BE2C (cell line): ENCODE measurements around the gene TCERG1L.

Source experiments
- DNase-seq: peaks from one replicate; pipeline ENCODE4 v3.0.0-alpha.2; 2020
- H3K27me3 ChIP-seq: fragments of 250-450 bp; sonication (Bioruptor Pico); 2 replicates; pipeline ENCODE4 v1.5.1; 2020; ENCODE audit warnings: mild to moderate bottlenecking
- H3K36me3 ChIP-seq: fragments of 250-450 bp; sonication (Bioruptor Pico); 2 replicates; pipeline ENCODE4 v1.5.1; 2020; ENCODE audit warnings: mild to moderate bottlenecking
- H3K4me1 ChIP-seq: fragments of 250-450 bp; sonication (Bioruptor Pico); 2 replicates; pipeline ENCODE4 v1.5.1; 2020
- H3K4me3 ChIP-seq: 2 replicates; pipeline ENCODE4 v1.5.1; 2011; ENCODE audit warnings: low read depth, low read length
- H3K9me3 ChIP-seq: fragments of 250-450 bp; sonication (Bioruptor Pico); 2 replicates; pipeline ENCODE4 v1.5.1; 2020
- CTCF ChIP-seq: IDR thresholded peaks from 2 replicates; pipeline ENCODE4 v1.5.1; 2012; ENCODE audit warnings: mild to moderate bottlenecking, low read depth, low read length

Gene TCERG1L

GRCh38 chr10:131260031-131260430 lies 51.5 kb downstream of the TCERG1L start:
- no peak overlapping the region for H3K4me3 ChIP-seq
- TF ChIP-seq CTCF: no peak
- no peaks in the 10 kb centered on the region for H3K9me3 ChIP-seq
- no peaks in the 10 kb centered on the region for H3K4me1 ChIP-seq
- H3K27me3 ChIP-seq: no peaks in the 10 kb centered on the region
- no peaks in the 10 kb centered on the region for H3K36me3 ChIP-seq
- DNase-seq: no peak

GRCh38 chr10:131259535-131259934 lies 52.0 kb downstream of the TCERG1L start:
- no peaks in the 10 kb centered on the region for H3K4me1 ChIP-seq
- no peaks in the 10 kb centered on the region for H3K36me3 ChIP-seq
- DNase-seq: no peak
- no peak overlapping the region for H3K4me3 ChIP-seq
- TF ChIP-seq CTCF: no peak
- no peaks in the 10 kb centered on the region for H3K9me3 ChIP-seq
- no peaks in the 10 kb centered on the region for H3K27me3 ChIP-seq

GRCh38 chr10:131258256-131258655 lies 53.3 kb downstream of the TCERG1L start:
- TF ChIP-seq CTCF: no peak
- H3K4me1 ChIP-seq: no peaks in the 10 kb centered on the region
- no peaks in the 10 kb centered on the region for H3K9me3 ChIP-seq
- no peaks in the 10 kb centered on the region for H3K36me3 ChIP-seq
- no peak overlapping the region for H3K4me3 ChIP-seq
- H3K27me3 ChIP-seq: no peaks in the 10 kb centered on the region
- no peak for DNase-seq

- Histone ChIP-seq H3K4me1 (no peaks in the 10 kb centered on the region), H3K27me3 (no peaks in the 10 kb centered on the region), H3K36me3 (no peaks in the 10 kb centered on the region), H3K4me3 (no peak overlapping the region), H3K9me3 (no peaks in the 10 kb centered on the region)
- TF ChIP-seq CTCF: no peak
- no peak for DNase-seq
Measured at GRCh38 chr10:131257027-131257426, 54.5 kb downstream of the TCERG1L start.

GRCh38 chr10:131254859-131255252 lies 56.7 kb downstream of the TCERG1L start:
- no peak for DNase-seq
- H3K36me3 ChIP-seq: no peaks in the 10 kb centered on the region
- H3K4me3 ChIP-seq: no peak overlapping the region
- no peak for TF ChIP-seq CTCF
- H3K27me3 ChIP-seq: no peaks in the 10 kb centered on the region
- H3K4me1 ChIP-seq: no peaks in the 10 kb centered on the region
- H3K9me3 ChIP-seq: no peaks in the 10 kb centered on the region

DNA sequence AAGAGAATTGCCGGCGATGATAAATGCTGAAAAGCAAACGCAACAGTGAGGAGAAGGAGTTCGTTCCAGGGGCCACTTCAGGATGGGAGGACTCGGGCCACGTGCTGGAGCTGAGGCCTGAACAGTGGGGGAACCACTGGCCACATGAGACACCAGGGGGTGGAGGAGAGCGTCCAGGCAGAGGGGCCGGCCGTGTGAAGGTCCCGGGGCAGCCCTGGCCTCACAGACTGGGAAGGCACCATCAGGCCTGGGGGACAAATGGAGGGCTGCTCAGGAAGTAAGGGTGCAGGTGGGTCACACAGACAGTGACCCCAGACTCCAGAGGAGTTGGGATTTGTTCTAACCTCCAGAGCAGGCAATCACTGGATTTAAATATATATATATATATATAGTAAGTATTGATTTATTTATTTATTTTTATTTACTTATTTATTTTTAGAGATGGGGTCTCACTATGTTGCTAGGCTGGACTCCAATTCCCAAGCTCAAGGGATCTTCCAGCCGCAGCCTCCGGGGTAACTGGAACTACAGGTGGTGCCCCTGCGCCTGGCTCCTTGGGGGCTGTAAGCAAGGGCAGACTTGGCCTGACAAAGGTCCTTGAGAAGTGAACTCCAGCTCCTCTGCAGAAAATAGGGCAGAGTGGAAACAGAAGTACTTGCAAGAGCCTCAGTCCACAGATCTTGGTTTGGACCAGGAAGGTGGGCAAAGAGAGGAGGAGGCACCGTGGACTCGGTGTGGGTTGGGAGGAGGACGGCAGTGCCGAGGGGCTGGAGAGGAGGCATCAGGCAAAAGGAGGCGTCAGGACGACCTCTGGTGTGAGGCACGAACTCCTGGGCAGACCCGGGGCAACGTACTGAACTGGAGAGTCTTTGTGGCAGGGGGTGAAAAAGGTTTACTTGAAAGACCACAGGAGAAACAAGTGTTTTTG lies 57.3 kb downstream of the TCERG1L start:
- Histone ChIP-seq H3K4me1 (no peaks in the 10 kb centered on the region), H3K27me3 (no peaks in the 10 kb centered on the region), H3K9me3 (no peaks in the 10 kb centered on the region), H3K4me3 (no peak overlapping the region), H3K36me3 (no peaks in the 10 kb centered on the region)
- TF ChIP-seq CTCF: no peak
- DNase-seq: no peak
